WTC11 (cell line): ENCODE results near the gene ADGRV1. TPM values are rescaled to one million over a fixed set of nuclear protein-coding genes. Genes with fewer than 3 reads are reported as not detected.

Source experiments
- ATAC-seq: fragments of 200-7000 bp; cut with Tn5 transposase; 2 replicates; pipeline ENCODE4 v1.10.0; 2021; ENCODE audit warnings: mild to moderate bottlenecking, moderate library complexity
- CTCF ChIA-PET: fragments of 300-600 bp; sonication (Branson Sonifier 250); formaldehyde crosslinking; loops from one replicate; lab custom pipeline; 2021; ENCODE audit warnings: antibody characterized with exemption; lab: Charles Lee
- POLR2A ChIA-PET: fragments of 350-600 bp; sonication (Branson Sonifier 250); formaldehyde crosslinking; loops from one replicate; lab custom pipeline; 2021; ENCODE audit warnings: antibody characterized with exemption; lab: Charles Lee
- DNase-seq: peaks from one replicate; pipeline ENCODE4 v3.0.0; 2021; ENCODE audit warnings: low spot score
- H3K27ac Mint-ChIP-seq: 2 replicates; pipeline ENCODE4 v1.8.0; 2021; ENCODE audit warnings: mixed read lengths
- H3K27me3 Mint-ChIP-seq: 2 replicates; pipeline ENCODE4 v1.8.0; 2021; ENCODE audit warnings: low read depth, mild to moderate bottlenecking, moderate library complexity, mixed read lengths
- H3K36me3 Mint-ChIP-seq: 2 replicates; pipeline ENCODE4 v1.8.0; 2021; ENCODE audit warnings: mixed read lengths
- H3K4me1 Mint-ChIP-seq: 2 replicates; pipeline ENCODE4 v1.8.0; 2022; ENCODE audit warnings: mixed read lengths
- H3K4me3 Mint-ChIP-seq: 2 replicates; pipeline ENCODE4 v1.8.0; 2021; ENCODE audit warnings: mild to moderate bottlenecking, moderate library complexity, mixed read lengths
- H3K9me3 Mint-ChIP-seq: 2 replicates; pipeline ENCODE4 v1.8.0; 2021; ENCODE audit warnings: mixed read lengths
- FOXJ3 ChIP-seq: sonication (generic); formaldehyde crosslinking; IDR thresholded peaks from 2 replicates; pipeline ENCODE4 v1.9.0; 2021; ENCODE audit warnings: missing genetic modification reagents, mild to moderate bottlenecking, borderline replicate concordance
- GABPB1 ChIP-seq: sonication (generic); formaldehyde crosslinking; IDR thresholded peaks from 2 replicates; pipeline ENCODE4 v1.8.1; 2023; ENCODE audit warnings: mild to moderate bottlenecking, missing genetic modification reagents
- KAT7 ChIP-seq: sonication (generic); formaldehyde crosslinking; IDR thresholded peaks from 2 replicates; pipeline ENCODE4 v1.8.1; 2023; ENCODE audit warnings: missing genetic modification reagents, mild to moderate bottlenecking, borderline replicate concordance
- NFYB ChIP-seq: sonication (generic); formaldehyde crosslinking; conservative IDR thresholded peaks from 2 replicates; pipeline ENCODE4 v1.8.0; 2022; ENCODE audit warnings: low read depth, missing genetic modification reagents
- NR2C2 ChIP-seq: sonication (generic); formaldehyde crosslinking; IDR thresholded peaks from 2 replicates; pipeline ENCODE4 v1.8.0; 2022; ENCODE audit warnings: mild to moderate bottlenecking, missing genetic modification reagents
- SMAD4 ChIP-seq: sonication (generic); formaldehyde crosslinking; IDR thresholded peaks from 2 replicates; pipeline ENCODE4 v1.8.0; 2022; ENCODE audit warnings: mild to moderate bottlenecking, missing genetic modification reagents
- SOX15 ChIP-seq: fragments of 250-450 bp; sonication (Bioruptor Pico); IDR thresholded peaks from 2 replicates; pipeline ENCODE4 v1.9.0; 2021; ENCODE audit warnings: mild to moderate bottlenecking
- SP1 ChIP-seq: sonication (generic); formaldehyde crosslinking; conservative IDR thresholded peaks from 2 replicates; pipeline ENCODE4 v1.8.1; 2022; ENCODE audit warnings: missing genetic modification reagents
- TEAD4 ChIP-seq: sonication (generic); formaldehyde crosslinking; IDR thresholded peaks from 2 replicates; pipeline ENCODE4 v1.8.0; 2022; ENCODE audit warnings: mild to moderate bottlenecking, missing genetic modification reagents
- USF2 ChIP-seq: sonication (generic); formaldehyde crosslinking; IDR thresholded peaks from 2 replicates; pipeline ENCODE4 v1.8.1; 2023; ENCODE audit warnings: mild to moderate bottlenecking, missing genetic modification reagents, moderate library complexity
- ZBTB21 ChIP-seq: sonication (generic); formaldehyde crosslinking; IDR thresholded peaks from 2 replicates; pipeline ENCODE4 v1.8.1; 2023; ENCODE audit warnings: mild to moderate bottlenecking, missing genetic modification reagents, borderline replicate concordance
- ZNF263 ChIP-seq: sonication (generic); formaldehyde crosslinking; IDR thresholded peaks from 2 replicates; pipeline ENCODE4 v1.8.1; 2022; ENCODE audit warnings: low read depth, mild to moderate bottlenecking, moderate library complexity, missing genetic modification reagents
- ZNF512 ChIP-seq: sonication (generic); formaldehyde crosslinking; IDR thresholded peaks from 2 replicates; pipeline ENCODE4 v1.8.1; 2022; ENCODE audit warnings: missing genetic modification reagents, borderline replicate concordance
- total RNA-seq: library from RNA; stranded (reverse); gene quantifications from 3 replicates; pipeline ENCODE4 v1.2.3, GENCODE V29; 2021
- TF ChIP-seq, protein P1 (sequence below): sonication (generic); formaldehyde crosslinking; IDR thresholded peaks from 2 replicates; pipeline ENCODE4 v1.8.0; 2022; ENCODE audit warnings: missing genetic modification reagents
- TF ChIP-seq, protein P2 (sequence below): sonication (generic); formaldehyde crosslinking; IDR thresholded peaks from 2 replicates; pipeline ENCODE4 v1.8.0; 2023; ENCODE audit warnings: missing genetic modification reagents, mild to moderate bottlenecking, borderline replicate concordance
- TF ChIP-seq, protein P3 (sequence below): sonication (generic); formaldehyde crosslinking; IDR thresholded peaks from 2 replicates; pipeline ENCODE4 v1.8.1; 2022; ENCODE audit warnings: low read depth, missing genetic modification reagents, borderline replicate concordance

The ADGRV1 gene
- total RNA-seq, 1 experiment from 2014 or later = 74.5 TPM

DNA sequence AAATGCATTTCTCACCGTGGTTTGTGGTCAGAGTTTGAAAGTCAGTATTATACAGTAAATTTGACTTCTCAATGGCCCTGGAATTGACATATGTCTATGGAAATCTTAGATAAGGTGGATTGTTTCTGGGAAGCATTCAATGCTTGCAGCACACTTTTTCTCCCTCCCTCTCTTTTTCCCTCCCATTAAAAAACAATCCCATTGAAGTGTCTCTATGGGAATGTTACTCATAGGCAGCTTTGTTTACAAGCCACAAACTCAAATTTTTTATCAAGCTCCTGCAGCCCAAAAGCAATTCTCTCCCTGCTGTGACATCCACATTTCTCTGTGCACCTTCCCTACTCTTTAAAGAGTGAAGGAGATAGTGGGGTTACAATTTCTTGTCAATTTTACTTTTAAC, 532.4 kb downstream of the ADGRV1 start:
- no peak overlapping the region for H3K4me3 Mint-ChIP-seq
- POLR2A ChIA-PET = no interaction called here
- no peak for TF ChIP-seq USF2
- no peak for TF ChIP-seq SOX15 (CRISPR knock-in tag)
- TF ChIP-seq ZNF512 (CRISPR knock-in tag) = no peak
- TF ChIP-seq KAT7 (CRISPR knock-in tag) = no peak
- TF ChIP-seq, protein P1, sequence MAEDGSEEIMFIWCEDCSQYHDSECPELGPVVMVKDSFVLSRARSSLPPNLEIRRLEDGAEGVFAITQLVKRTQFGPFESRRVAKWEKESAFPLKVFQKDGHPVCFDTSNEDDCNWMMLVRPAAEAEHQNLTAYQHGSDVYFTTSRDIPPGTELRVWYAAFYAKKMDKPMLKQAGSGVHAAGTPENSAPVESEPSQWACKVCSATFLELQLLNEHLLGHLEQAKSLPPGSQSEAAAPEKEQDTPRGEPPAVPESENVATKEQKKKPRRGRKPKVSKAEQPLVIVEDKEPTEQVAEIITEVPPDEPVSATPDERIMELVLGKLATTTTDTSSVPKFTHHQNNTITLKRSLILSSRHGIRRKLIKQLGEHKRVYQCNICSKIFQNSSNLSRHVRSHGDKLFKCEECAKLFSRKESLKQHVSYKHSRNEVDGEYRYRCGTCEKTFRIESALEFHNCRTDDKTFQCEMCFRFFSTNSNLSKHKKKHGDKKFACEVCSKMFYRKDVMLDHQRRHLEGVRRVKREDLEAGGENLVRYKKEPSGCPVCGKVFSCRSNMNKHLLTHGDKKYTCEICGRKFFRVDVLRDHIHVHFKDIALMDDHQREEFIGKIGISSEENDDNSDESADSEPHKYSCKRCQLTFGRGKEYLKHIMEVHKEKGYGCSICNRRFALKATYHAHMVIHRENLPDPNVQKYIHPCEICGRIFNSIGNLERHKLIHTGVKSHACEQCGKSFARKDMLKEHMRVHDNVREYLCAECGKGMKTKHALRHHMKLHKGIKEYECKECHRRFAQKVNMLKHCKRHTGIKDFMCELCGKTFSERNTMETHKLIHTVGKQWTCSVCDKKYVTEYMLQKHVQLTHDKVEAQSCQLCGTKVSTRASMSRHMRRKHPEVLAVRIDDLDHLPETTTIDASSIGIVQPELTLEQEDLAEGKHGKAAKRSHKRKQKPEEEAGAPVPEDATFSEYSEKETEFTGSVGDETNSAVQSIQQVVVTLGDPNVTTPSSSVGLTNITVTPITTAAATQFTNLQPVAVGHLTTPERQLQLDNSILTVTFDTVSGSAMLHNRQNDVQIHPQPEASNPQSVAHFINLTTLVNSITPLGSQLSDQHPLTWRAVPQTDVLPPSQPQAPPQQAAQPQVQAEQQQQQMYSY = no peak
- no peak for TF ChIP-seq SMAD4 (CRISPR knock-in tag)
- TF ChIP-seq, protein P2, sequence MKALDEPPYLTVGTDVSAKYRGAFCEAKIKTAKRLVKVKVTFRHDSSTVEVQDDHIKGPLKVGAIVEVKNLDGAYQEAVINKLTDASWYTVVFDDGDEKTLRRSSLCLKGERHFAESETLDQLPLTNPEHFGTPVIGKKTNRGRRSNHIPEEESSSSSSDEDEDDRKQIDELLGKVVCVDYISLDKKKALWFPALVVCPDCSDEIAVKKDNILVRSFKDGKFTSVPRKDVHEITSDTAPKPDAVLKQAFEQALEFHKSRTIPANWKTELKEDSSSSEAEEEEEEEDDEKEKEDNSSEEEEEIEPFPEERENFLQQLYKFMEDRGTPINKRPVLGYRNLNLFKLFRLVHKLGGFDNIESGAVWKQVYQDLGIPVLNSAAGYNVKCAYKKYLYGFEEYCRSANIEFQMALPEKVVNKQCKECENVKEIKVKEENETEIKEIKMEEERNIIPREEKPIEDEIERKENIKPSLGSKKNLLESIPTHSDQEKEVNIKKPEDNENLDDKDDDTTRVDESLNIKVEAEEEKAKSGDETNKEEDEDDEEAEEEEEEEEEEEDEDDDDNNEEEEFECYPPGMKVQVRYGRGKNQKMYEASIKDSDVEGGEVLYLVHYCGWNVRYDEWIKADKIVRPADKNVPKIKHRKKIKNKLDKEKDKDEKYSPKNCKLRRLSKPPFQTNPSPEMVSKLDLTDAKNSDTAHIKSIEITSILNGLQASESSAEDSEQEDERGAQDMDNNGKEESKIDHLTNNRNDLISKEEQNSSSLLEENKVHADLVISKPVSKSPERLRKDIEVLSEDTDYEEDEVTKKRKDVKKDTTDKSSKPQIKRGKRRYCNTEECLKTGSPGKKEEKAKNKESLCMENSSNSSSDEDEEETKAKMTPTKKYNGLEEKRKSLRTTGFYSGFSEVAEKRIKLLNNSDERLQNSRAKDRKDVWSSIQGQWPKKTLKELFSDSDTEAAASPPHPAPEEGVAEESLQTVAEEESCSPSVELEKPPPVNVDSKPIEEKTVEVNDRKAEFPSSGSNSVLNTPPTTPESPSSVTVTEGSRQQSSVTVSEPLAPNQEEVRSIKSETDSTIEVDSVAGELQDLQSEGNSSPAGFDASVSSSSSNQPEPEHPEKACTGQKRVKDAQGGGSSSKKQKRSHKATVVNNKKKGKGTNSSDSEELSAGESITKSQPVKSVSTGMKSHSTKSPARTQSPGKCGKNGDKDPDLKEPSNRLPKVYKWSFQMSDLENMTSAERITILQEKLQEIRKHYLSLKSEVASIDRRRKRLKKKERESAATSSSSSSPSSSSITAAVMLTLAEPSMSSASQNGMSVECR (CRISPR knock-in tag) = no peak
- TF ChIP-seq SP1 (CRISPR knock-in tag) = no peak
- no peak for TF ChIP-seq ZNF263 (CRISPR knock-in tag)
- TF ChIP-seq NFYB (CRISPR knock-in tag) = no peak
- no peak for TF ChIP-seq NR2C2 (CRISPR knock-in tag)
- H3K27me3 Mint-ChIP-seq = no peaks in the 10 kb centered on the region
- CTCF ChIA-PET = no interaction called here
- H3K9me3 Mint-ChIP-seq = no peaks in the 10 kb centered on the region
- ATAC-seq = no peak
- peaks cover 31% of the 10 kb centered on the region for H3K4me1 Mint-ChIP-seq
- peak overlapping the region; percentile 22 for H3K27ac Mint-ChIP-seq
- no peaks in the 10 kb centered on the region for H3K36me3 Mint-ChIP-seq
- no peak for DNase-seq

DNA sequence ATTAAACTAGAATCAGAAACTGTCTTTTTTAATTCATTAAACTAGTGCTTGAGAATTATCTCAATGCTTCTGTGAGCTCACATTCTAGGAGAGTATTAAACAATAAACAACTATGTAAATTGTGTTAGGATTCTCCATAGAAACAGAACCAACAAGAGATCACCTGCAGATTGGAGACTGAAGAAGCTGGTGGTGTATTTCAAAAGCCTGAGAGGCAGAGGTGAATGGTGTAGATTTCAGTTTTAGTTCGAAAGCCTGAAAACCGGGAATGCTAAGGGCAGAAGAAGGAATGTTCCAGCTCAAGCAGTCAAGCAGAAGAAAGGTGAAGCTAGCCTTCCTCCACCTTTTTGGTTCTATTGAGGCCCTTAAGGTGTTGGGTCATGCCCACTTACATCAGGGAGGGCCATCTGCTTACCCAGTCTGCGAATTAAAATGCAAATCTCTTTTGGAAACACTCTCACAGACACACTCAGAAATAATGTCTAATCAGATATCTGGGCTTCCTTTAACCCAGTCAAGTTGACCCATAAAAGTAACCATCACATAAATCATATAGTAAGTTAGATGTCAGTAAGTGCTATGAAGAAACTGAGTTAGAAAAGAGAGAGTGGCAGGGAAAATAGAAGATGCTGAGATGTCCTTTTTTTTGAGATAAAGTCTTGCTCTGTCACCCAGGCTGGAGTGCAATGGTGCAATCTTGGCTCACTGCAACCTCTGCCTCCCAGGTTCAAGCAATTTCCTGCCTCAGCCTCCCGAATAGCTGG, 533.1 kb downstream of the ADGRV1 start:
- H3K4me3 Mint-ChIP-seq = no peak overlapping the region
- no peak for DNase-seq
- no peaks in the 10 kb centered on the region for H3K27me3 Mint-ChIP-seq
- ChIA-PET POLR2A (no interaction called here), CTCF (no interaction called here)
- ATAC-seq = no peak; the same call in 1 of the 2 replicates
- H3K27ac Mint-ChIP-seq = peak overlapping the region; percentile 29; the same call in 1 of the 2 replicates
- no peaks in the 10 kb centered on the region for H3K9me3 Mint-ChIP-seq
- no peaks in the 10 kb centered on the region for H3K36me3 Mint-ChIP-seq
- no peak for TF ChIP-seq FOXJ3 (CRISPR knock-in tag)
- TF ChIP-seq, protein P3, sequence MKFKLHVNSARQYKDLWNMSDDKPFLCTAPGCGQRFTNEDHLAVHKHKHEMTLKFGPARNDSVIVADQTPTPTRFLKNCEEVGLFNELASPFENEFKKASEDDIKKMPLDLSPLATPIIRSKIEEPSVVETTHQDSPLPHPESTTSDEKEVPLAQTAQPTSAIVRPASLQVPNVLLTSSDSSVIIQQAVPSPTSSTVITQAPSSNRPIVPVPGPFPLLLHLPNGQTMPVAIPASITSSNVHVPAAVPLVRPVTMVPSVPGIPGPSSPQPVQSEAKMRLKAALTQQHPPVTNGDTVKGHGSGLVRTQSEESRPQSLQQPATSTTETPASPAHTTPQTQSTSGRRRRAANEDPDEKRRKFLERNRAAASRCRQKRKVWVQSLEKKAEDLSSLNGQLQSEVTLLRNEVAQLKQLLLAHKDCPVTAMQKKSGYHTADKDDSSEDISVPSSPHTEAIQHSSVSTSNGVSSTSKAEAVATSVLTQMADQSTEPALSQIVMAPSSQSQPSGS (CRISPR knock-in tag) = no peak
- no peak for TF ChIP-seq ZBTB21 (CRISPR knock-in tag)
- TF ChIP-seq TEAD4 (CRISPR knock-in tag) = no peak
- TF ChIP-seq GABPB1 (CRISPR knock-in tag) = no peak
- peaks cover 38% of the 10 kb centered on the region for H3K4me1 Mint-ChIP-seq
